H1 (cell line): Measurements from ENCODE around the gene NCKIPSD. TPM values are rescaled to one million over a fixed set of nuclear protein-coding genes. Genes with fewer than 3 reads are reported as not detected.

Experiments
- BCL11A ChIP-seq, 2 experiments: IDR thresholded peaks; one replicate each; pipeline ENCODE4 v1.6.1; 2011; ENCODE audit warnings: low read depth in 2 of 2, low read length in 2 of 2, mild to moderate bottlenecking in 2 of 2
- EGR1 ChIP-seq: IDR thresholded peaks from 2 replicates; pipeline ENCODE4 v1.6.1; 2011; ENCODE audit warnings: low read depth, low read length, borderline replicate concordance
- GTF2F1 ChIP-seq: IDR thresholded peaks from 2 replicates; pipeline ENCODE4 v1.6.1; 2012; ENCODE audit warnings: low read depth, low read length, improper control_type of control experiment, borderline replicate concordance
- HDAC2 ChIP-seq, 2 experiments: fragments of 300-600 bp in 1 of 2; sonication (generic) in 1 of 2; IDR thresholded peaks; 2 replicates each; pipeline ENCODE4 v1.6.1; 2011 to 2012; ENCODE audit warnings: low read depth in 2 of 2, low read length in 2 of 2, mild to moderate bottlenecking in 2 of 2, moderate library complexity in 2 of 2, borderline replicate concordance in 1 of 2, inconsistent platforms in 1 of 2
- POLR2AphosphoS5 ChIP-seq: IDR thresholded peaks from 2 replicates; pipeline ENCODE4 v1.6.1; 2011; ENCODE audit warnings: low read depth, low read length
- RXRA ChIP-seq: IDR thresholded peaks from 2 replicates; pipeline ENCODE4 v1.6.1; 2011; ENCODE audit warnings: low read depth, mild to moderate bottlenecking, low read length, moderate library complexity; ENCODE audit not compliant: insufficient read depth
- polyA plus RNA-seq, 7 experiments: library from polyadenylated mRNA; depleted of rRNA in 3 of 7; stranded (reverse) in 5 of 7; unstranded in 2 of 7; fragments of >200 nt in 5 of 7; fragments of 200-250 nt in 2 of 7; gene quantifications; 1 replicate in 5 of 7; 2 replicates in 1 of 7; 4 replicates in 1 of 7; pipeline versions ENCODE4 v1.2.1 to v1.2.3, GENCODE V29; 2011 to 2013; ENCODE audit warnings: missing spikeins in 2 of 7, mixed read lengths in 2 of 7
- total RNA-seq: library from RNA; stranded (reverse); fragmentation: NEBNext Ultra II Directional; extraction: Animal tissue kit (Norgen Biotek cat#: 25700); gene quantifications from 2 replicates; pipeline ENCODE4 v1.2.1, GENCODE V29; 2021
- TF ChIP-seq, protein P1 (sequence below): IDR thresholded peaks from 2 replicates; pipeline ENCODE4 v1.6.1; 2011; ENCODE audit warnings: low read length, improper control_type of control experiment

The NCKIPSD gene
- total and polyA plus RNA-seq, 2 of the 8 experiments (the other 6 are each of a cell fraction or from before 2014, with no cell fraction given), result 34.7 to 91.8 TPM

GRCh38 chr3:48702320-48702920 lies 16.7 kb upstream of the NCKIPSD start (continued):
- TF ChIP-seq RXRA (no peak), HDAC2 (IDR thresholded peaks at IDR 0.05; ENCODE audit: borderline replicate concordance in 1 of 2, low read depth in 2 of 2, low read length in 2 of 2) (peak in 1 of 2 experiments; percentile 44; a peak in 1 of 4 replicates), POLR2AphosphoS5 (no peak), GTF2F1 (no peak), BCL11A (IDR thresholded peaks at IDR 0.05; ENCODE audit: low read depth in 2 of 2, low read length in 2 of 2) (no peak), EGR1 (no peak)
- TF ChIP-seq, protein P1, sequence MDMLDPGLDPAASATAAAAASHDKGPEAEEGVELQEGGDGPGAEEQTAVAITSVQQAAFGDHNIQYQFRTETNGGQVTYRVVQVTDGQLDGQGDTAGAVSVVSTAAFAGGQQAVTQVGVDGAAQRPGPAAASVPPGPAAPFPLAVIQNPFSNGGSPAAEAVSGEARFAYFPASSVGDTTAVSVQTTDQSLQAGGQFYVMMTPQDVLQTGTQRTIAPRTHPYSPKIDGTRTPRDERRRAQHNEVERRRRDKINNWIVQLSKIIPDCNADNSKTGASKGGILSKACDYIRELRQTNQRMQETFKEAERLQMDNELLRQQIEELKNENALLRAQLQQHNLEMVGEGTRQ, result no peak
